Measurements from ENCODE around the gene ZNF837.
"Not testable (repeated sequence)": the region's sequence is repeated elsewhere in the genome, so short reads cannot be mapped to it uniquely, and the experiment has no call there.

Gene ZNF837

DNA sequence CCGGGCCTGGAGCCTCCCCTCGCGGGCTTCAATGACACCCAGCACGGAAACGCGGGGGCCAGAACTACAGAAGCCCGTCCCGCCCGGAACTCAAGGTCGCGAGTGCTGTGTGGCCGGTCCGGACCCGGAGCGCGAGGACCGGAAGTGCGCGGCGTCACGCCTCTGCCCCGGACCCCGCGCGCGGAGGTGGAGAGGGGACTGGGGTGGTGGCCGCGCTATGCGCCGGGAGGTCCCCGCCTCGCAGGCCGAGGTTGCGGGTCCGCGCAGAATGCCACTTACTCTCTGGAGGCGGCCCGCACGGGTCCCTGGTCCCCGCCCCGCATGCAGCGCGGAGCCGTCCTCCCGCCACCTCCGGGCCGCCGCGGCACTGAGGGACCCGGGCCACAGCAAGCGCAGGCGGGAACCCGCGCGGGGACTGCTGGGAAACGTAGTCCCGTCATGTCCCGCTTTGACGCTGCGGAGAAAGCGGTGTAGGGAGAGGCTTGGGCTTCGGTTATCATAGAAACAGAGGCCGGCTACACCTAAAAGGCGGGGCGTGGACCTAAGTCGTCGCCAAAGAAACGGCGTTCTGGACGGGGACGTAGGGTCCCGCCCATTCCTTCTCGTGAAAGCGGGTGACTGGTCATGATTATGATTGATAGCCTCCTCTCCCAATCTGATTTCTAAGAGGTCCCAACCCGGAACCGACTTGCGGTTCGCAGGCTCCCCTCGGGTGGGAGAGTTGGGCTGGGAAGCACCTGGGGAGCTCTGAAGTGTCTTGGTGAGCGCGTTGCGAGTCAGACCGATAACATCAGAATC lies at the start of gene ZNF837:
ZNF837 (minus strand) TSS at position 369 of the 798 bp plus-strand sequence. CDS start 11,698 bp downstream, outside the sequence.
- peak; percentile 100 for DNase-seq (ENCODE audit: low read depth)

- DNase-seq (ENCODE audit: low read depth), result no peak
Measured at GRCh38 chr19:58429745-58430144, 48.9 kb upstream of the ZNF837 start.

GRCh38 chr19:58428617-58429016 lies 47.8 kb upstream of the ZNF837 start:
- DNase-seq (ENCODE audit: low read depth), result no peak

DNA sequence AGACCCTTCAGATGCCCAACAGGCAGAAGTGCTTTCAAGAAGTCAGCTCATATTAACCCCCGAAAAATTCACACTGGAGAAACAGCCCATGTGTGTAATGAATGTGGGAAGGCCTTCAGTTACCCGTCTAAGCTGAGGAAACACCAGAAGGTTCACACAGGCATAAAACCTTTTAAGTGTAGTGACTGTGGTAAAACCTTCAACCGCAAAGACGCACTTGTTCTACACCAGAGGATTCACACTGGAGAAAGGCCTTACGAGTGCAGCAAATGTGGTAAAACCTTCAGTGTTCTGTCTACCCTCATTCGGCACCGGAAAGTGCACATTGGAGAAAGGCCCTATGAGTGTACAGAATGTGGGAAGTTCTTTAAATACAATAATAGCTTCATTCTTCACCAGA lies 36.2 kb upstream of the ZNF837 start:
- no peak for DNase-seq (ENCODE audit: low read depth)

GRCh38 chr19:58416604-58417003 lies 35.8 kb upstream of the ZNF837 start:
- DNase-seq (ENCODE audit: low read depth), result no peak

DNA sequence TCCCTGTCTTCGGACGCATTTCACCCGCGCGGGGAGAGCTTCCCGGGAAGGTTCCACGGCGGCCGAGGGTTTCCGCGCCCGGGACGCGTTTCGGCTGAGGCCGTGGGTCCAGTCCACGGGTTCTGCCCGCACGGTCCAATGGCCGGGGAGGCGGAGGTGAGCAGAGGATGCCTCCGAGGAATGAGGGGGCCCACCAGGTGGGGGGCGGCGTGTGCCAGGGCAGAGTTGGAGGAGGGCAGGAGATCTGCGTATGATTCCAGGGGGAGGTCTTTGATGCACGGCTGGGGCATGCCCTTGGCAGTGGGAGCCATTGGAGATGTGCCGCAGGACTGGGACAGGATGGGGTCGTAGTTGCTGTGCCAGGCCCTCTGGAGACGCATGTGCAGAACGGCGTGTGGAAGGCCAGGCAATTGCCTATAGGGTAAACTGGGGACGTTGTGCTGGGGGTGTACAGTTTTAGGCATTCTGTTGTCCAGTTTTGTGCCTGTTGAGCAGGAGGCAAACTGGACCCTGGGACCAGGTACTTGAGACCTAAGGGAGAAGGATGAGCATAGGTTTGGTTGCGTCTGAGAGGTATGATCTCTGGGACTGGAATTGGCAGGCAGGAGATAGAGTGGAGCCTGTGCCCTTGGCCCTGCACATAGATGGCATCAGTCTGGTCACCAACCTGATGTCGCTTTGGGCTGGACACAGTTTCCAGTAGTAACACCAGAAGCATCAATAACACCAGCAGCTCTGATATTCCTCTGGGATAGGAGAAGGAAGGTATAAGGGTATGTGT lies 28.4 kb upstream of the ZNF837 start:
- DNase-seq (ENCODE audit: low read depth), result no peak

GRCh38 chr19:58408152-58409009 lies 27.6 kb upstream of the ZNF837 start, which contains the start of gene ZNF584:
Gene ZNF584, plus strand, starts transcription at chr19:58408649. Its CDS starts 499 bp downstream, at chr19:58409148.
- DNase-seq (ENCODE audit: low read depth), result peak; percentile 91

DNA sequence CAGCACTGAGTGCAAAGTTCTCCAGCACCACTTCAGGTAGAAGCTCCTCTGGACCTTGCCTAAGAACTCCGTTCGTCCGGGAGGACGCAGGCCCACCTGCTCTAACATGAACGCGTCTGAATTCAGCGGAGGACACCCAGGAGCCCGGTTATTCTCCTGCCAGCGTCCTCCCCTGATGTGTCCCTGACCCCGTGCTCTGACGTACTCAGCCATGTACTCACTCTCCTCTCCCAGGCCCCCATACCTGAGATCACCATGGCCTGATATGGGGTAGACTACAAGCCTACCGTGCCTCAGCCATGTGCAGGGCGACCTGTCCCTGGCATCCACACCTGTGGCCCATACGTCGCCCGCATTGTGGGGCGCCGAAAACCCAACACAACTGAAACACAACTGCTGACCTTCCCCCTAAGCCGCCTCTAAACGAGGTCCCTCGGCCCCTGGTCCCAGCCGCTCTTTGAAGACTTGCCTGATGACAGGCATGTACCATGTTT lies 26.9 kb upstream of the ZNF837 start:
- DNase-seq (ENCODE audit: low read depth), result no peak

DNA sequence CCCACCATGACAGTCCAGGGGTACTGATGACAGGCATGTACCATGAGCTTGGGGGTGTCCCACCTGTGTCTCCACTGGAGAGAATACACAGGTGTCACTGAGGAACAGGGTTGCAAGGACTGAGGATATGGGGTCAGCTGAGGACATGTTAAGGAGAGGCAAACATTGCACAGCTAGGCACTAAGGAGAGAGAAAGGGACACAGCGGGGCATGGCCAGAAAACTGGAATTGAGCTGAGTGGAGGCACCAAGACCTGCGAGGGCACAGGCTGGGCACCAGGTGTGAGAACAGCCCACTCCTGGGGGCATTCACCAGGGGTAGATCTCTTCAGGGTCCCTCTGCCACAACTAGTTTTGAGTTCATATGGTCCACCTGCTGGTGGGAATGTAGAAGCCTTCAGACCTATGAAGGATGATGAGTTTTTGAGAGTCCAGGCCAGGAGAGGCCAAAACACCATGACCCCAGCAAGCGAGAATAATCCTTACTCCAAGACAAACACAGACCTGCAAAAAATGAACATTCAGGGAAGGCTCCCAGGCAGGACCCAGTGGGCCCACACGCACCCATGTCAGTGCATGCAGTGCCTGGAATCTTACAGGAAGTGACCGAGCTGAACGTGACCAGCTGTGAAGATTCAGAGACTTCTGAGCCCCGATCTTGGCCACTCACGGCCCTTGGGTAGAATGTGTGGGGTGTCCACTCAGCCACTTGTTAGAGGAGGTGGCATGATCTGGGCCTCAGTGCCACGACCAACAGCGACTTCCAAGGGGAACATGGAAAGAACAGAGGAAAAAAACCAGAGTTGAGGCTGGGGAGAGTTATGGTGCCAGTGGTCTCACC lies 26.2 kb upstream of the ZNF837 start:
- no peak for DNase-seq (ENCODE audit: low read depth)

- DNase-seq (ENCODE audit: low read depth), result not testable (repeated sequence)
Measured at GRCh38 chr19:58403920-58404478, 23.2 kb upstream of the ZNF837 start.

GRCh38 chr19:58401840-58402421 lies 21.1 kb upstream of the ZNF837 start:
- no peak for DNase-seq (ENCODE audit: low read depth)

- DNase-seq (ENCODE audit: low read depth), result peak; percentile 98
Measured at GRCh38 chr19:58400916-58401839, 20.3 kb upstream of the ZNF837 start.

DNA sequence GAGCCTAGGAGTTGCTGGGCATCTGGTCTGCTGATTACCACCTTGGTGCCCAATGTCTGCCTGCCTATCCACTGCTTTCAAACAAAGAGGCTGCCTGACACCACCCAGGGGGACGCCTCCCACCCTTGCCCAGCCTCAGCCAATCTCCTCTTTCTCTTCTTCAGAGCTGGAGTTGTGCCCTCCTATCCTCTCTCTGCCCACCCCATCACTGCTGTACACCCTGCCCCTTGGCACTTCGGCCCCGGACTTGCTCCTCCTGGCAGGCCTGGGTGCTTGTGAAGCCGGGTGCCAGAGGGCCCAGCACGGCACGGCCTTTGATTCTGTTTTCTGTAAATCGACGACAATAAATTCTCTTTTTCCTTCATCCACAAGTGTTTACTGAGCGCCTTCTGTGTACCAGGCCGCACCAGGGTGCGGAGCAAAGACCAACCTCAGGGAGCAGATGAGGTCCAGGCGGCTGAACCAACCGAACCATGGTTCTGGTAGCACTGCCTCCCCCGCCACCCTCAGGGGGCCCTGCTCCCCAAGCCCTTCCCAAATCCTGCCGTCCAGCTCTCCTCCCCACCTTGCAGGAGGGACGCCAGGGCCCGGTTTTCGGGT lies 19.6 kb upstream of the ZNF837 start:
- DNase-seq (ENCODE audit: low read depth), result no peak

GRCh38 chr19:58399903-58400302 lies 19.1 kb upstream of the ZNF837 start:
- DNase-seq (ENCODE audit: low read depth), result no peak

- no peak for DNase-seq (ENCODE audit: low read depth)
Measured at GRCh38 chr19:58398545-58398944, 17.7 kb upstream of the ZNF837 start.

GRCh38 chr19:58398087-58398486 lies 17.3 kb upstream of the ZNF837 start:
- no peak for DNase-seq (ENCODE audit: low read depth)

GRCh38 chr19:58397533-58398037 lies 16.8 kb upstream of the ZNF837 start:
- no peak for DNase-seq (ENCODE audit: low read depth)

- DNase-seq (ENCODE audit: low read depth), result no peak
Measured at GRCh38 chr19:58396691-58397532, 16.1 kb upstream of the ZNF837 start.
